ENCODE measurements around the gene ANGPT4.
"Not testable (repeated sequence)": the region's sequence is repeated elsewhere in the genome, so short reads cannot be mapped to it uniquely, and the experiment has no call there.

The ANGPT4 gene

DNA sequence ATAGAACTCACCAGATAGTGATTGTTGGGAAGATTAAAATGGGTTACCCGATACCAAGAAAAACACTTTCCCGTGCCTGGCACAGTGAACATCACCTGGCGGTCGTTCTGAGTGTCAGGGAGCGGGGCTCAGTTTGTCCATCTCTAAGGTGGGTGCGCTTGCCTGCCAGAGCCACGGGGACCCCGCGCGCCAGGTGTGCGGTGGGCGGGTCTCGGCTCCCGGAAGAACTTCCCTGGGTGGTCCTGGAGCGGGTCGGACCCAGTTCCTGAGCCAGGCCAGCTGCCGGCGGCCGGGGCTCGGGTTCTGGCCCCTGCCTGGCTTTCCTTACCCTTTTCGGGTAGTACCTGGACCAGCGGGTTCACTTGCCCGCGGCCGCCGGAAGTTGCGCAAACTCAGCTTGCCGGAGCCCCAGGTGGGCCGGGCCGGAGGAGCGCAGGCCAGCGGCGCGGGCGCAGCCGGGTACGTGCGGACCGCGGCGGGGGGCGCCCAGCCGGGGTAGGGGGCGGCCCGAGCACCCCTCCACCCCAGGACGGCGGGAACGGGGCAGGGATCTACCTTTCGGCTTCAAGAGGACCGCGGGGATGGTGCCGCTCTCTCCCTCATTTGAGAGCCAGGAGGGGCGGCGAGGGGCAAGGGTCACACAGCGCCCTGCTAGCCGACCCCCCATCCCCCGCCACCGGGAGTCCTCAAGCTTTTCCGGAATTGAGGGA, 75.1 kb downstream of the ANGPT4 start:
- DNase-seq: peak; percentile 12

DNA sequence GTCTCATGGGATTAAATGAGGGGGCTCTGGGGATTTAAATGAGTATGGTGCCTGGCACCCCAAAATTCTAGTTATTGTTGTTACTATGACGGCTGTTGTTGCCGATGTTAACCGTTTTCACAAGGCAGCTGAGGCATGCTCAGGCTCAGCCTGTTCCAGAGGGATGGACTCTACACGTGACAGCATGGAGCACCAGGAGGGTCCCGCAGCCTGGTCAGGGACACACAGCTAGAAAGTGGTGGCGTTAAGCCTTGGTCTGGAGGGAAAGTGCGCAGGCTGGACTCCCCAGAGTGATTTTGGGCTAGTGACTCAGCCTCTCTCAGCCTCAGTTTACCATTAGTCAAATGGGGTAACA, 75.7 kb downstream of the ANGPT4 start:
- no peak for DNase-seq

DNA sequence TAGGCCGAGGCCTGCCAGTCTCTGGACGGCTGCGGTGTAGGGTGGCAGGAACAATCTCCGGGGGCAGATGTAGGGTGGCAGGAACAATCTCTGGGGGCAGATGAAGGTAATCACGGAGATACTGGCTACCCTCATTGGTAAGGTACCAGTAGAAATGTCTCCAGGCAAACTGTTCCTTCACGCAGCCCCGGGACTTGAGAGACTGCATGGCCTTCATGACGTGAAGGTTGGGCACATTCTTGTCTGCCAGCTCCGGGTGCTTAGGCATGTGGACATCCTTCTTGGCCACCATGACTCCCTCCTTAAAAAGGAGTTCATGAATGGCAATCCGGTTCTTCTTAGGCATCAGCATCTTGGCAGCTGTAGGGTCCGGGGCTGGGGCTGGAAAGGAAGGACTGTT, 76.5 kb downstream of the ANGPT4 start:
- no peak for DNase-seq

DNA sequence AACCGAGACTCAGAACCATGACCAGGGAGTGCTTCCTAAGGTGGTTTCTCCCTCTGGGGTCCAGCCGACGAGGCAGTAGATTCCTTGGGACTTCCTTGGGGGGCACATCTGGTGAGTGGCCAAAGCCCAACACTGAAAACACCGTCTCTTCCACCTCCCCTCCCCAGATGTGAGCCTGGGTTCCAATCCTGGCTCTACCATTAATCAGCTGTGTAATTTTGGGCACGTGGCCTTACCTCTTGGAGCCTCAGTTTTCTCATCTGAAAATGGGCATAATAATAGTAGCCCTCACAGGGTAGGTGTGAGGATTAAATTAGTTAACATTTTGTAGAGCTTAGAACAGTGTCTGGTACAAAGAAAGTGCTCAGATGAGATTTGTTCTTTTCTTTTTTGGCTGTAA, 77.1 kb downstream of the ANGPT4 start:
- no peak for DNase-seq

DNA sequence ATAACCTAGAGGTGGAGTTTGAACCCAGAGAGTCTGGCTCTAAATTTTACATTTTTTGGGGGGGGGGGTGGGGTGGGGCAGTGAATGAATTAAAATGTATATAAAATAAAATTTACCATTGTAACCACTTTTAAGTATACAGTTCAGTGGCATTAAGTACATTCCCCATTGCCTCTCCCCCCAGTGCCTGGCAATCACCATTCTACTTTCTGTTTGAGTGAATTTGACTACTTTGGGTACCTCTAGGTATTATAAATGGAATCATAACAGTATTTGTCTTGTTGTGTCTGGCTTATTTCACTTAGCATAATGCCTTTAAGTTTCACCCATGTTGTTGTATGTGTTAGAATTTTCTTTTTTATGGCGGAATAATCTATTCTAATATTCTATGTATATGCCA, 79.9 kb downstream of the ANGPT4 start:
- DNase-seq: no peak

DNA sequence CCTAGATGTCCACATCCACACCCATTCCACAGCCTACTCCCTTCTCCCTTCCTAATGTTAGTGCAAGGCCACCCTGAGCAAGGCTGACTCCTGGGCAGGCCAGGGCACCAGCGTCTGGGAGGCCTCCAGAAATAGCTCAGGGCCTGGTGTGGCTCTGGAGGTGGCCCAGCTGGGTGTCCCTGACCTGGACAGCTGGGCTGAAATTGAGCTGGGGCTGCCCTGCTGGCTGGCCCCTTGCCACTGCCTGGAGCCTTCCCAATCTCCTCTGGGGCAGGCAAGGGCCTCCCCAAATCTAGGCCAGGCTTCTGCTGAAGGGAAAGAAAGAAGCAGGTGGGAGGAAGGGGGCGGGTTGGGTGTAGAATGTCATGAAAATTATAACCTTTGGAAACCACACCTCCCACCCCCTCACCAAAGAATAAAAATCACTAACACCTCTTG, 80.5 kb downstream of the ANGPT4 start:
- no peak for DNase-seq

DNA sequence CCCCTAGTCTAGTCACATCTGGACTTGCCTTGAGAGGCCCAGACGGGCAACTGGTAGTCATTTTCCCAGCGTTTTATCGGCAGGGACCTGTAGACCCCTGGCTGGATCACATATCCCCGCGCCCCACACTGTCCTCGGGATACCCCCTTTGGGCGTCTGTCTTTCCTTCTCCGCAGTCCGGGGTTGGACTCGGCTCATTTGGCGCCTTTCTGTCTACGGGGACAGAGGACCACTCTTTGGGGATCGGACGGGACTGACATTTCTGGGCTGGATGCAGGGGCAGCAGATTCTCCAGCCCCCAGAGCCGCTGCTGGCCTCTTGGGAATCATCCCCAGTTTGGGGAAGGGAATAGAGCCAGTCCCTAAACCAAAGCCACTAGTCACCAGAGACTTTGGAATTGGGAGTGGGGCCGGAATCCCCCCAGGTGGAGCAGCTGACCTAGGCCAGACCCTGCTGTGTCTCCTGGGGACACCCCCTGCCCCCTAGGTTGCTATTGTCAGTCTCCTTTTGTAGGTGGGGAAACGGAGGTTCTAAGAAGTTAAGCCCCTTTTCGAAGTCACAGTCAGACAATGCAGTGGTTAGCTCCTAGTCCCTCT, 81.9 kb downstream of the ANGPT4 start:
- DNase-seq: no peak

DNA sequence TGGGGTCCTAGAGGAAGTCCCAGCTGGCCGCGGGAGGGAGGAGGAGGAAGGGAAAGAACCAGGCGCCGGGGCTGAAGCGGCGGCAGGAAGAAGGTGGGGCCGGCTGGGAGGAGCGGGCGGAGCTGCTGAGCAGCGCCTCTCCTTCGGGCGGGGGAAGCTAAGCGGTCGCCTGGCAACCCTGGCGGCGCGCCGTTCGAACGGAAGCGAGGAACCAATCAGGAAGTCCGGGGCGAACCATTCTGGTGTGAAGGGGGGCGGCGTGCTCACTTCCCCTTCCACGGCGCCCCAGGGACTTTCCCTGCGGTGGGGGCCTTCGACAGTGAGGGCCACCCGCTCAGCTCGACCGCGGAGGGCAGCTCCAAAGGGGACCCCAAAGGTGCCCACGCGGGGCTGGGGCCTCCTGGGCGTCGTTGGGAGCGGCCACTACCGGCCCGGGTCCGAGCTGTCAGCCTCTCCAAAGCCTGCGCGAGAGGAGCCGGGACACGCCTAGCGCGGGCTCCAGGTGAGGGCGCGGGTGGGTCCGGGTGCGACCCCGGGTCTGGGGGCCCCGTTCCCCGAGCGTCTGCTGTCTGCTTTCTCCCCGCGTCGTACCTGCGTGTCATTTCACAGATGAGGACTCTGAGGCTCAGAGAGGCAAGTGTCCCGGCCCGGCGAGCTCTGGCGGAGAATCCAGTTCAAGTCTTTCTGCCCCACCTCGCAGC, 82.5 kb downstream of the ANGPT4 start, which contains the start of gene FAM110A:
FAM110A (plus strand) TSS at position 266 of the 701 bp plus-strand sequence. CDS start 11,090 bp downstream, outside the sequence.
- DNase-seq: peak; percentile 92

DNA sequence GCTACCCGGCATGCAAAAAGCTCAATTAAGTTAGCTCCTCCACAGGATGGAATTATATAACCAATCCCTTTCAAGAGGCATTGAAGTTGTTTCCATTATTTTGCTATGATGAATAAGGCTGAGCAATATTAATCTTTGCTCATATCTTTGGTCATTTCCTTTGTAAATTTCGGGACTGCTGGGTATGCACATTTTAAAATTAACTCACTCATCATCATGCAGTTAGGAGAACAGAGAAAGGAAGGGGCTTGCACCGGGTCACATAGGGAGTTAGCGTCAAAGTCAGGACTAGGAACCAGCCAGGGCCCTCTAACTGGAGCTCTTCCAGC, 83.0 kb downstream of the ANGPT4 start:
- DNase-seq: no peak

DNA sequence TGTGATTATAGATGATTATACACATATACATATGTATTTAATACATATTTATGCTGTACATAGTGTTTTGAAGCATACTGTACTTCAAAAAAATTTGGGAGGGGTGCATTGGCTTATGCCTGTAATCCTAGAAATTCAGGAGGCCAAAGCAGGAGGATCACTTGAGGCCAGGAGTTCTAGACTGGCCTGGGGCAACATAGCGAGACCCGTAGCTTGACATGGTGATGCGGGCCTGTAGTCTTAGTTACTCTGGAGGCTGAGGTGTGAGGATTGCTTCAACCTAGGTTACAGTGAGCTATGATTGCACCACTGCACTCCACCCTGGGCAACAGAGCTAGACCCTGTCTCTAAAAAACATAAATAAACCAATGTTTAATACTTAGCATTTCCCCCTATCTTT, 84.2 kb downstream of the ANGPT4 start:
- no peak for DNase-seq

DNA sequence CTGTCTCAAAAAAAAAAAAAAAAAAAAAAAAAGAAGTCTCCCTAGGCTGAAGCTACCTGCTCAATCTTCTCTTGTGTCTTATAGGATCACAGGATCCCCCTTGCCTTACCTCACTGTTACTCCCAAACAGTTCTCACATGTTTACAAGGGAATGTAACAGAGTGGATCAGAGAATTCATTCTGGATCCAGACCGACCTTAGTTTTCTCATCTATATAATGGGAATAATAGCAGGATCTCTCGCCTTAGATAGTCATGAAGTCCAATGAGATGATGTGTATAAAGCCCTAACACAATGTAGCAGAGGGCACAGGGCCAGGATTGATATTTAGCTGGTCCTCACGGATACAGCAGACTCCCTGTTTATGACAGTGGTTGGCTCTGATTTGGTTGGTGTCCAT, 84.9 kb downstream of the ANGPT4 start:
- no peak for DNase-seq

DNA sequence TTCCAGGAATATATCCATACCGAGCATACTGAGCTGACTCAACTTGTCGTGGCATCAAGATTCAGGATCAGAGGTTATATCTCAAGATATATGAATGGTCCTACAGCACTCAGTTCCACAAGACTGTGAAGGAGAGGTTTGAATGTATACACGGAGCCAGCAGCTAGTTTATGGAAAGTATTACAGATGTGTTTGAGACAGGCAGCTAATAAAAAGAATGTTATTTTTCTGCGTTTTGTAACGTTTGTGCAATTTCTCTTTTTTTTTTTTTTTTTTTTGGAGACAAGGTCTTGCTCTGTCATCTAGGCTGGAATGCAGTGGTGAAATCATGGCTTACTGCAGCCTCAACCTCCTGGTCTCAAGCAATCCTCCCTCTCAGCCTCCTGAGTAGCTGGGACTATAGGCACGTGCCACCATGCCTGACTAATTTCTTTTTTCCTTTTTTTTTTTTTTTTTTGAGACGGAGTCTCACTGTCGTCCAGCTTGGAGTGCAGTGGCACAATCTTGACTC, 86.1 kb downstream of the ANGPT4 start:
- DNase-seq: no peak

DNA sequence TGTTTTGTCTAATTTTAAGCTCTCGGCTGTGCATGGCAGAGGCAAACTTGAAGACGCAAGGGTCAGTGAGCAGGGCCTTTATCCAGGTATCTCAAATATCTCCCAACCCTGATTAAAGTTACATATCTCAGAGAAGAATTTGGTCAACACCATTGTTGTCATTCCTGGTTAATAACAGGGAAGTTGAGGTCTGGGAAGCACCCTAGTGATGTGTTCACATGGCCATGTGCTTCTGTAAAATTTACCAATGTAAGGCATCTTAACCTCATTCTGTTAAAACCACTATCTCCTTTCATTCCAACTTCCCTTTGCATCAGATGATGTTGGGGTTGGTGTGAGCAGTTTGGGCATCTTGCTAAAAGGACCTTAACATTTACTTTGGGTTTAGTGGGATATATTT, 86.6 kb downstream of the ANGPT4 start:
- DNase-seq: no peak

DNA sequence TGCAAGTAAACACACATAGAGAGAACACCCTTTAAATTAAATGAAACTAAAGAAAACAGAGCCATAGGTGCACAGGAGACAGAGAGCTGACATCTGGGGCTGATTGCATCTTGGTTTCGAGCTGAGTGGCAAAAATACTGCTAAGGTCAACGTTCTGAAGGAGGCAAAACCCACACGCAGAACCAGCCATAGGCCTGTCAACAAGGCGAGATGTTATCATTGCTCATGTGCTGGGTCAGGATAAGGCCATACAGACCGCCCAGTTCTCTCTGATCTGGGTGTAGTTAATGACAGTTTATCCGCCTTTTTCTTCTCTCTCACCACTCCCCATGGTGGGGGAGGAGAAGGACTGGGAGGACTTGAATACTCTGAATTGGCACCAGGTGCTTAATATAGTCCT, 87.1 kb downstream of the ANGPT4 start:
- DNase-seq: no peak

DNA sequence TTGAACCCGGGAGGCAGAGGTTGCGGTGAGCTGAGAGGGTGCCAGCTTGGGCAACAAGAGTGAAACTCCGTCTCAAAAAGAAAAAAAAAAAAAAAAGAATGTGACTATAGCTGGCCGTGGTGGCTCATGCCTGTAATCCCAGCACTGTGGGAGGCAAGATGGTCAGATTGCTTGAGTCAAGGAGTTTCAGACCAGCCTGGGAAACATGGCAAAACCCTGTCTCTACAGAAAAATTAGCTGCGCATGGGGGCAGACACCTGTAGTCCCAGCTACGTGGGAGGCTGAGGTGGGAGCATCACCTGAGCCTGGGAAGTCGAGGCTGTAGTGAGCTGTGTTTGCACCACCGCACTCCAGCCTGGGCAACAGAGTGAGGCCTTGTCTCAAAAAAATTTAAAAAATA, 88.2 kb downstream of the ANGPT4 start:
- DNase-seq: not testable (repeated sequence)

DNA sequence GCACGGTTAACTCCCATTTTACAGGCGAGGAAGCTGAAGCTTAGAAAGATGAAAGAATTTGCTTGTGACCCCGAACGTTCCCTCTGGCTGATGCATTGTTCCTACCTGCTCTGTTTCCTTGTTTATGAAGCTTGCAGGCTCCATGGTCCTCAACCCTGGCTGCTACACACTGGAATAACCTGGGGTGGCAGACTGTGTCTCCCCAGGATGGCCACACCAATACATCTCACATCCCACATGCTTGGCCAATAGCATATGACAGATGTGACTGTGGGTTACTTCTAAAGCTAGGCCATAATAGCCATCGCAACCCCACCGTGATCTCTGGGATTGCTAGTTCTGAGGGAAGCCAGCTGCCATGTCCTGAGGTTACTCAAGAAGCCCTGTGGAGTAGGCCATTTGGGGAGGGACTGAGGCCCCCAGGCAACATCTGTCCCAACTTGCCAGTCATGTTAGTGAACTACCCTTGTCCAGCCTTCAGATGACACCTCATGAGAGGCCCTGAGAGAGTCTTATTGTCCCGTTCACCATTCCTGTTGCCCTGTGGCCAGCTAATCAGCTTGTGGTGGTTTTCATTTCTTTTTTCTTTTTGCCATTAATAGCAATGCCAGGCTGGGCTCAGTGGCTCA, 89.3 kb downstream of the ANGPT4 start:
- no peak for DNase-seq

DNA sequence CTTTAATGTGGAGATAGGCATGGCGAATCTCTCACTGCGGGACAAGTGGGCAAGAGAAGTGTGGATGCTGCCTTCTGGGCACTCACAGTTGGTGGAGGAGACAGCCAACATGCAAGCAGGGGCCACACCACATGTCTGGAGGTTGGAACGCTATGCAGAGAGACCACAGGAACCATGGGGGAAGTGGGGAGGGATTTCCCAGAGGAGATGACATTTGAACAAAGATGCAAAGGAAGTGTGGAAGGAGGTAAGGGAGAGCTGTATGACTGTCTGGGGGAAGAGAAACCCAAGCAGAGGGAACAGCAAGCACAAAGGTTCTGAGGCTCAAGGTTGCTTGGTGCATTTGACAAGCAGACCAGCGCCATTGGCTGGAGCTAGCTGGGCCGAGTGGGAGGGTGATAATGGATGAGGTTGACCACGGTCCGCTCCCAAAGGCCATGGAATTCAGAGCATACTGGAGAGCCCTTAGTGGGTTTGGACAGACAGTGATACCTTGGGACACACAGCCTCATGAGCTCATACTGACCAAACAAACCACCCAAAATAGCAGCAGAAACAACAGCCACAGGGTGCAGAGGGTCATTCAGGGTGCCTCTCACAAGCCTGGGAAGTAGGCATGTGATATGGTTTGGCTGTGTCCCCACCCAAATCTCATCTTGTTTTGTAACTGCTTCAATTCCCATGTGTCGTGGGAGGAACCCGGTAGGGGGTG, 90.3 kb downstream of the ANGPT4 start:
- DNase-seq: no peak

DNA sequence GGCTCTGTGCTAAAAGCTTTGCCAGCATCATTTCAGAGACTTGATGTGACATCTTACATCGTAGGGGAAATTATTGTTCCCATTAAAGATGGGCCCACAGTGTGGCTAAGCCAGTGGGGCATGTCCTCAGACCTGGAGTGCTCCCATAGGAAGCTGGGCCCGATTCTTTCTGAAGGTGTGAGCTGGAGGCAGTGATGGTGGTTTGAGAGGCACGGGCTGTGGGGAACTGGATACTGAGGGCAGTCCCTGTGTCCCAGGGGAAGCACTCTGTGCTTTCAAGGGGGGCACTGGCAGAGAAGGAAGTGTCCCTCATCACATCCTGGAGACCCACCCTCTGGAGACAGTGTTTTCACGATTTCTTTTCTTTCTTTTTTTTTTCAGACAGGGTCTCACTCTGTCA, 91.2 kb downstream of the ANGPT4 start:
- no peak for DNase-seq

DNA sequence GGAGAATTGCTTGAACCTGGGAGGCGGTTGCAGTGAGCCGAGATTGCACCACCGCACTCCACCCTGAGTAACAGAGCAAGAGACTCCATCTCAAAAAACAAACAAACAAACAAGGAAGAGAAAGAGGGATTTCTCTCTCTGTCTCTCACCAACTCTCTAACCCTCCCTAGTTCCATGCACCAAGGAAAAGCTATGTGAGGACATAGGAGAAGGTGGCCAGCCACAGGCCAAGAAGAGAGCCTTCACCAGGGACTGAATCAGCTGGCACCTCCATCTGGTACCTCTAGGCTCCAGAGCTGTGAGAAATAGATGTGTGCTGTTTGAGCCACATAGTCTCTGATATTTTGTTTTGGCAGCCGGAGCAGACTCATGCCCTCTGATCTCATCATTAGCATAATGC, 91.6 kb downstream of the ANGPT4 start:
- DNase-seq: no peak

DNA sequence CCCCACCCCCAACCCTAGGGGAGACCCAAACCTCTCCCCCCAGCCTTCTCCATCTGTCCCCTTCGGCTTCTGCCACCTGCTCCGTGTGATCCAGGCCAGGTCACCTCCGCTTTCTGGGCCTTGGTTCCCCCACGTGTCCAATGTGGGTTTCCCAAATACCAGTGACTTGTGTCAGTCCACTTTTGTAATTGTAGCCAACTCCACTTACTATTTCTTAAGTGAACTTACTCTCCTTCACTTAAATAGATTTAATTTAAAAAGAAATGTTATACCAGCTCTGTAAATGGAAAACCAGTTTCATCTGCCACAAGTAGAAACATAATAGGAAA, 92.6 kb downstream of the ANGPT4 start:
- DNase-seq: no peak

DNA sequence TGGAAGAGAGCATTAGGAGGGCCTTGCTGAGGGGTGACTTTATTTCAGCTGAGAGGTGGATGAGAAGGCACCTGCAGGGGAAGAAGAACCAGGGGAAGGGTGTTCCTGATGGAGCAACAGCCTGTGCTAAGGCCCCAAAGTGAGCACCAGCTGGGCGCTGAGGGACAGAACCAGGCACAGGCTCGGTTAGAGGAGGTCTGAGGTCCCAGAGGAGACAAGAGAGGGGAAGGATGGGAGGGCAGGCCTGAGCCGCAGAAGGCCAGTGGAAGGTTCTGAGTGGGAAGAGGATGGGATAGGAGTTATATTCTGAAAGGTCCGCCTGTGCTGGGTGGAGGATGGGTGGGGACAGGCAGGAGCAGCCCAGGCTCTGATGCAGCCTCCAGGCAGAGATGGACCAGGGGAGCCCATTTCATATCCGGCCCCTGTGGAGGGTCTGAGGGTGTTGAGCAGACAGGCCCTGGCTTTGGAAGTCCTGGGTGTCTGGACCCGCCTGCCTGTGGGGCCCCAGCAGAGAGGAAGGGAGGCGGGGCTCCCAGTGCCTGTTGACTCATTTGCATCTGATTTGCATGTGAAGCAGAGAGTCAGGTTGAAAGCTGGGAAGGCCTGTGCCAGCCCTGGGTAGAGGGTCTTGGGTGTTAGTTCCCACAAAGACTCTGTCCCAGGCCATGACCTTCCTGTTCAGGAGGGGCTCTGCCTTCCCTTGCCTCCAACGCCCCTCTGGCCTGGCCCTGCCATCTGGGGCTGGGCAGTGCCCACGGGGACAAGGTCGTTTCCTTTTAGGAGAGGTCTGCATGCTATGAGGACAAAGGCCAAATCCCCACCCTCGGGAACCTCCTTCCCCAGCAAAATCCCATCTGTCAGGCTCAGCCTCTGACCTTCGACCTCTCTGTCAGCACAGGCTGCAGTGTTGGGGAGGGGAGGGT, 93.2 kb downstream of the ANGPT4 start:
- DNase-seq: no peak

DNA sequence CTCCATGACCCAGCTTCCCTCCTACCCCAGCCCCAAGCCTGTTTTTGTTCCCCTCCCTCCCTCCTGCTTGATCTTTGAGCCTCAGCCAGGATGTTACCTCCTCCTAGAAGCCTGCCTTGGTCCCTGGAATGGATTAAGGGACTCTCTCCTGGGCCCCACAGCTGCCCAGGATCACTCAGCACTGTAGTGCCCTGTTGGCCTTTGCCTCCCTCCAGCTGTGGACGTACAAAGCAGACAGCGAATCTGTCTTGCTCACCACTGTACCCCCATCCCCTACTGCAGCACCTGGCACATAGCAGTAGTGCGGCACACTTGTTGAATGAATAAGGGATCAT, 94.4 kb downstream of the ANGPT4 start:
- DNase-seq: no peak
